GM19025 (cell line): Measurements from ENCODE around the gene TUNAR.

ENCODE experiments used
- ATAC-seq: cut with Tn5 transposase; IDR thresholded peaks from one replicate; pipeline ENCODE4 v1.9.1; 2021; ENCODE audit warnings: mild to moderate bottlenecking, low read depth, moderate library complexity; ENCODE audit not compliant: unreplicated experiment

The TUNAR gene

DNA sequence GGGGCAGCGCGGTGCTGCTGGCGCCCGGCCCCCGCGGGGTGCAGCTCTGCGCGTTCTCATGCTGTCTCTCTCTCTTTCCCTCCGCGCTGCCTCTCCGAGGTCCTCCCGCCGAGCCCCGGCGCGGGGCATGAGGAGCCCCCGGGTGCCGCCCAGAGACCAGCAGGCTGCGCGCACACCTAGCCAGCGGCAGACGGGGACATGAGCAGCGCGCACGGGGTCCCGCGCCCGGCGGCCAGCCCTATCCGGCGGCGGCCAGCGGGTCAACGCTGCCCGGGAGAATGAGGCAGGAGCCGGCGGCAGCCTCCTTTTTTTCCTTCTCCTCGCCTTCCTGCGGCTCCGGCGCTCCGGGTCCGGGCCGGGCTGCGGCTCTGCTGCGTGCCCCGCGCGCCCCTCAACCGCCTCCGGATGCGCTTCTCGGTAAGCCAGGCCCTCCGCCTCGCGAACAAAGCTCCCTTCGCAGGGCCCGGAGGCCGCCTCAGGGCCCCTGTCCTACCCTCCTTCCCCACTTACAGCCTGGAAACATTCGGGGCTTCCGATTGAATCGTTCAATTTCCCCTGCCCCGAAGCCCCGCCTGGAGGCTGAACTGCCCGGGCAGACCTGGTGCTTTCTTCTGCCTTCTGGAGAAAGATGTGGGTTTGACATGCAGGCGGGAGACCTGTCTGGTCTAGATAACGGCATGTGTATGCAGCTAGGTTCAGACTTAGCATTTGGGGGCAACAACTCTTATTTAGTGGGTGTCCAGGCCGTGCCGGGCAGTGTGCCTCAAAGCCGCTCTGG, at the start of gene TUNAR:
Gene TUNAR (plus strand): TSS at position 72 of the 778 bp plus-strand sequence.
- no peak for ATAC-seq

DNA sequence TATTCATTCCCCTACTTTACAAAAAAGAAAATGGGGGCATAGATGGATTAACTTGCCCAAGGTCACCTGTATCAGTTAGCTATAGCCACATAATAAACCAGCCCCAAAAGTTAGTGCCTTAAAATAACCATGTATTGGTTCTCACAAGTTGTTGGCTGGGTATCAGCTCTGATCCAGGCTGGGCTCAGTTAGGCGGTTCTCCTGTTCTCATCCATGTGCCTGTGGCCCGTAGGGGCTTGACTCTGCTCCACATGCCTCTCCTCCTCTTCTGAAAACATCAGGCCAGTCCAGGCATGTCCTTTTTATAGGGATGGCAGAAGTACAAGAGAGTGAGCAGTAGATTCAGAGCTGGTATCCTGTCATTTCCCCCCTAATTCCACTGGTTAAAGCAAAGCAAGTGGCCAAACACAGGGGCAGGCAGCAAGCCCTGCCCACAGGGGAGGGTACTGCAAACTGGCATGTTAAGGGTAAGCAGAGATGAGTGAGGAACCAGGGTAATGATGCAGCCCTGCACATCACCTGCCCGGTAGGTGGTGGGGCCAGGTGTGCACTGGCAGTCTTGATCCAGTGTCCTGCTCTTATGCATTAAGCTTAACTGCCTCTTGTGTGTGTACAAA, 47.9 kb upstream of the TUNAR start:
- ATAC-seq = no peak

DNA sequence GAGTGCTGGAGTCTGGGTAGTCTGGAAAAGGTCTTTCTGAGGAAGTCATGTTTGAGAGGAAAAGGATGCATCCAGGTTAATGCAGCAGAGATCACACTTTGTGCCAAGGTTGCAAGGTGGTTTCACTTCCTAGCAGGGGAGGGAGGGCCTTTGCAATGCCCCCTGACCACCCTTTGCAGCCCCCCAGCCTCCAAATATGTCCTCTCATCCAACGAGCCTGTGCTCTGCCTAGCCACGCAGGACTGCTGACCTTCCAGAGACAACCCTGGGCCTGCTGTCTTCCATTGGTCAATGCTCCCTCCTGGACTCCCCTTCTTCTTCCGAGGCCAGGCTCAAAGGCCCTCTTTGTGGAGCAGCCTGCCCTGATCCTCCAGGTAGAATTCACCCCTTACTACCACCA, 47.3 kb upstream of the TUNAR start:
- no peak for ATAC-seq

DNA sequence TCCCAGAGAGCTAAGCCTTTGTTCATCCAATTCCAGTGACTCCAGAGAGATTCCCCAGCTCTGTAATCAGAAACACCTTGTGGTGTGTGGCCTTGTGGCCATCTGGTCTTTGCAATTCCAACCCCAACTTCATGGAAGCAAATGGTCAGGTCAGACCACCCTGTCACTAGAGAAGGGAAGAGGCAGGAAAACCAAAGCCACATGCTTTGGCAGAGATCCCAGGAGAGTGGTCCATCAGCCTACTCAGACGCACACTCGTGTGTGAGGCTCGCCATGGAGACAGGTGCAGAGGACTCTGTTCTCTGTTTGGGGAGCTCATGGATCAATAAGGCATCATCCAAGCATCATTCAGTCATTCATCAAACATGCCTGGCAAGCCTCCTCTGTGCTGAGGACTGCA, 46.2 kb upstream of the TUNAR start:
- ATAC-seq = no peak

DNA sequence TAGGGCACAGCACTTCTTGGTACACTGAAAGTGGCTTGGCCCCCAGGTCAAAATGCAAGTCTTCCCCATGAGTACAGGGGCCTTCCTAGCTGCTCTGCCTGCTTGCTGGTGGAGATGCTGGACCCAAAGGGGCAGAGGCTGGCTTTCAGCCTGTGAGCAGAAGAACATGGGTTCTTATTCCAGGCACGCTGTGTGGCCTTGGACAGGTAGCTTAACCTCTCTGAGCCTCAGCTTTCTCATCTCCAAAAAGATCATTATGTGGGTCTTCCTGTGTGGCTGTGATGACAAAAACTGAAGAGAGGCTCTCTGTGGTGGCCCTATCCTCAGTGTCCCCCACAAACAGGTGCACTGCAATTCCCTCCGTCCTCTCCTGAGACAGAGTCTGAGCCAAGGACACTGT, 45.6 kb upstream of the TUNAR start:
- ATAC-seq = no peak

DNA sequence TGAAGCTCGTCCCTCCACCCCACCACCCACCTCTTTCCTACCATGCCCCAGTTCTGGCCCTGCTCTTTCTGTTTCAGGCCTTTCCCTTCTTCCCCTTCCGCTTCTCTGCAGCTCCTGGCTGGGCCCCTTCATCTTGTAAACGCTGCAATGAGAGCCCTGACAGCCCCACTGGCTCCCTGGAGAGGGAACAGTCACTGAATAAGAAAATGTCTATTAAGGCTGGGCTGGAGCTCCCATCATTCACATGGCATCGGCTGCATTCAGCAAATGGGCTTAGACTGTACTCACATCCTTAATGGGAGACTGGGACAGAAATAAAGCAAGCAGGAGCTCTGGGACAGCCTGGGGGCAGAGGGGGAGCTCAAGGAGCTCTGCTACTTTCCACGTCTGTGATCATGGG, 45.2 kb upstream of the TUNAR start:
- no peak for ATAC-seq

DNA sequence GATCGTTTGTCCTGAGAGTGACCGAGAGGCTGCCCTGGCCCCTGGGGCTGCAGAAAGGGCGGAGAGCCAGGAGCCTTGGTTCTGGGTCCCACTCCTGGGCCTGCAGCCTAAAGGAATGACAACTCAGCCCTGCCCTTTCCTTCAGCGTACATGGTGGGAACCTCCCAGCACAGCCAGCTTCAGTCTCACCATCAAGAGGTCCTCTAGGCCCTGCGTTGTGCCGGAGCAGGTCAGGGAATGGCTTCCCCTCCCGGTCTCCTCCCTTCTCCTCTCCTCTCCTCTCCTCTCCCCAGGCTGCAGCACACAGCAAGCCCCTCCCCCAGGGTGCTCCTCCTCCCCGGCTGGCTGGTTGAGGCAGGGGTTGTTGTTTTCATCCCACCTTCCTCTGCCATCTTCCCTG, 44.6 kb upstream of the TUNAR start:
- no peak for ATAC-seq

DNA sequence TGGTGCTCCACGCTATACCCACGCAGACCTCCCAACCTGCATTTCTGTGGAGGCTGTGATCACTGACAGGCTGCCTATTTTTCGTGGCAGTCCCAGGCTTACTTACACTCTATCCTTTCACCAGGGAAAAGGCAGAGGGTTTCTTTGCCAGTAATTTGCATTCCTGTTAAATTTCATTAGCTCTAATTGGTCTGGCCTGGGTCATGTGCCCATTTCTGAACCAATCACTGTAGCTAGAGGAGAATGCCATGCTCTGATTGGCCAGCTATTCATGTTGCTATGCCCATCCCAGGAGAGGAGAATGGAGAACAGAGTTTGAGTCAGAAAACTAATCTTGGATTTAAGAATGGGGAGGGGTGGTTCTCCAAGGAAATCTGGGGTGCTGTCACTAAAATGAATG, 43.2 kb upstream of the TUNAR start:
- no peak for ATAC-seq

DNA sequence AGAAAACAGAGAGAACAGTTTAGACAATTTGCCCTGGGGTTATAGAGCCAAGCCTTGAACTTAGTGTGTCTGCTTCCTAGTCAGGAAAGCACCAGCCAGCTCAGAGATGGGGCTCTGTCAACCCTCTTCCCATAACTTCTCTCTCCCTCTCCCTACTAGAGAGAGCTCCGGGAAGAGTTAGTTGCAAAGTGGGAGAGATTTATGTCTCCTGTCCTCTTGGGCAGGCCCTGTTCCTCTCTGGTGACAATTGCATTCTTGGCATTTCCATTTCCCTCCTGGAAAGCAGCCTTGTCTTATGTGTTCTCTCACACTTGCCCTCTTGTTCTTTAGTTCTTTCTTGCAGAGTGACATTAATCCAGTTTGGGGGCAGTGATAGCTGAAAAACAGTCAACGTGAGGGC, 42.1 kb upstream of the TUNAR start:
- no peak for ATAC-seq

DNA sequence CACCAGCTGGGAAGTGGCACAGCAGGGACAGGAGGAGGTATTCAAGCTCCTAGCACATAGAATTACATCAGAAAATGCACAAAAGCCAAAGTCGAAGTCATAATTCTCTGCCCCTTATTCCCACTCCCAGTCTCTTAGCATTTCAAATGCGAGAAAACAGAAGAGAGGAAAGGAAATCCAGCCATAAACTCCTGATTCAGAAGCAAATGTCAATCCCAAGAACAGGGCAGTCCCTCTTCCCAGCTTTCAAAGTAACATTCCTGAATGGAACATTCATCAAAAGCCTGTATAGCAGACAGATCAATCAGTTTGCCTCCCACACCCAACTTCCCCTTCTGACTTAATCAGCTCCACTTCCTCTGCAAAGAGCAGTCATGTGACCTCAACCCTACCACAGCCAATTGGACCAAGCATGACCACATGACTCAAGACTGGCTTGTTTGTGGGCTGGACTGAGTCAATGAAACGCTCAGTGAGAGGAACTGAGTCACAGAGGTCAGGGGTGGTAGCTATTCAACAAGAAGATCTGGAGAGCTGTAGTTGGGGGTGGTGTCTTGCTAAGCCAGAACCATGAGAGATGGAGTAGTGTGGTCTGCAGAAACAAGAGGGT, 41.4 kb upstream of the TUNAR start:
- no peak for ATAC-seq

DNA sequence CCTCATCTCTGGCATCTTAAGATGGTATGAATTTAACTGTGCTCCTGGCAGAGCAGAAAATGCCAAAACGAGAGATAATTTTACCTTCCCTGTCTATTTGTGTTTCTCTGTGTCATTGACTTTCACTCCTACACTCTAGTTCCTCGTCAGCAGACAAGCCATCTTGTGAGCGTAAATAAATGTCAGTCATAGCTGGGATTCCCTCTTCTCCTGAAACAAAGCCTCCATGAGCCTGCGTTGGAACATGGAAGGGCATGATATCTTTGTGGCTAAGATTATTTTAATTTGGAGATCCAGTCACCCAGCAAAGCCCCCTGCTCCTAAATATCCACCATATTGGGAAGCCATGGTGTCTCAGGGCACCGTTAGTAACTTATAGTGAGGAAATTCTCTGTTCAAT, 37.8 kb upstream of the TUNAR start:
- no peak for ATAC-seq

DNA sequence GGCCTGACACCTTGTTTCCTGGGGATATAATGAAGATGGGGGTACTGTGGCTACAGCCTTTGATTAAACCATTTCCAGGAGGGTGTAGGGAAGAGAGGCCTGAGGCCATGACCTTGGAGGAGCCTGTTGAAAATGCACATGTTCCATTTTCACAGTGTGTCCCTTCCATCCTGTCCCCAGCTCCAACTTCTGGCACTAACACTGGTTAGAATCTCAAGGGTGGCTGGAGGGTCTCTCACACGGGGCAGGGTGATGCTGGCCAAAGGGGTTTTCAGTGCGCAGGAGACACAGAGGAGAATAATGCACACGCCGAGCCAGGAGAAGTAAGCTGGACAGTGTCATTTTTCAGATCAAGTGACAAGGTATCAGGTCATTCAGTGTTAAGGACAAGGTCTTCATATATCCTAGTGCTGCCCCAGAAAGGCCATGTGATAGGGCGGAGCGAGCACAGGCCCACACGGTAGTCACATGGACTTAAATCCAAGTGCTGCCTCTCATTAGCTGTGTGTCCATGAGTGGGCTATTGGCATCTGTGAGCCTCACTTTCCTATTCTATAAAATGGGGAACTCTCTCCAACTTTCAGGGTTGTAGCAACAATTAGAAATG, 36.4 kb upstream of the TUNAR start:
- ATAC-seq = no peak

DNA sequence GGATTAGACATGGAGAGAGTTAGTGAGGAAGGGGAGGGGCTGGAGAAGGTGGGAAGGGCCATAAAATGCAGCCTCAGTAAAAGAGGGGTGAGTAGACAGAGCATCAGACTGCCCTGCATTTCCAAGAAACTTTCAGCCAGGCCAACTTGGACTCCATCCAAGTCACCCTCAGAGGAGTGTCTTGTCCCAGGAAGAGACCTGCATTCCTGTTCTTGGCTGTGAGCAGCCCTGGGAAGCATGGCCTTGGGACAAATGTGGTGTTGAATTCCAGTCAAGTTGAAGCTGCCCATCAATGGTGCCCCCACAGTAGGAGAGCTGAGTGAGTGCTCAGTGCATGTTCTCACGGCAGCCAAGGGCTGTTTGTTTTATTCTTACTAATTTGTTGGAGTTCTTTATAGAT, 35.0 kb upstream of the TUNAR start:
- ATAC-seq = no peak

DNA sequence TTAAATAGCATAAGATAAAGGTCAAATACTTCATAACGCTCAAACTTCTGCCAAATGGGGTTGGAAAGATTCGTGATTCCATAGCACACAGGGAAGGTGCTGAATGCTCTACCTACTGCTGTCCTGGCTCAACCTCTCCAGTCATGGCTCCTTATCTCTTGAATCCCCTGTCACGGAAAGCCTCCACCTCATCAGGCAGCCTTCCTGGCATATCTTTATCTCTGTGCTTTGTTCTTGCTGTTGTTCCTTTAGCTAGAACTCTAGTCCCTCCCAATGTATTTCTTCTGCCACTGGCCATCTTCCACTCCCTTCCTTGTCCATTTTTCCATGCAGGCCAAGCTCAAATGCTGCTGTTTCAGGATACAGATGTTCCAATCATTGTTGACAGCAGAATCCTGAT, 26.9 kb upstream of the TUNAR start:
- no peak for ATAC-seq

DNA sequence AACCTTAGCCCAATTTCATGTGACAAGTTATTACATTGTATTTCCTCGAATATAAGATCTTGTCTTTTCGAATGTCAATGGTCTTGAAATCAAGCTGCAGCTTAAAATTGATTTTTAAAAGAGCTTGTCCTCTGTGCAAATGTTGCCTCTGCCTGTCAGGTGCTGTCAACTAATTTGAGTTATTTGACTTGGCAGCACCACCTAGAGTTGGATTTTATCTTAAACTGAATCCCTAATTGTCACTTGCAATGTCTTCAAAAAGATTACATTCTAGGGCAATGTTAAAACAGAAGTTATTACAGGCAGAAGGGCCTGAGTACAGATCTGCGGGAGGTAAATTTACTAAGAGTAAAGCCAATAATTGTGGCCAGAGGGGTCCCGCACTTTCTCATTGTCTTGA, 26.2 kb upstream of the TUNAR start:
- no peak for ATAC-seq

DNA sequence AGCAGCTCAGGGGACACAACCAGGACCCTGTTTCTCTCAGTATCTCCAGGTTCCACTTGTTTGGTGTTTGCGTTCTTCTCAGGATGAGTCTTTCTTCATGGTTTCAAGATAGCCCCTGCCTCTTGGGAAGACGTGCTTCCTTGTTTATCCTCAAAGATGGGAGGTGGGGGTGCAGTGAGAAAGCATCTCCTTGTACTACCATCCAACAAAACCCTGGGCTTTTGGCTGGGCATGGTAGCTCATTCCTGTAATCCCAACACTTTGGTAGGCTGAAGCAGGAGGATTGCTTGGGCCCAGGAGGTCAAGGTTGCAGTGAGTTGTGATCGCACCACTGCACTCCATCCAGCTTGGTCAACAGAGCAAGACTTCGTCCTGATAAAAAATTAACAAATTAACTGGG, 21.0 kb upstream of the TUNAR start:
- no peak for ATAC-seq

DNA sequence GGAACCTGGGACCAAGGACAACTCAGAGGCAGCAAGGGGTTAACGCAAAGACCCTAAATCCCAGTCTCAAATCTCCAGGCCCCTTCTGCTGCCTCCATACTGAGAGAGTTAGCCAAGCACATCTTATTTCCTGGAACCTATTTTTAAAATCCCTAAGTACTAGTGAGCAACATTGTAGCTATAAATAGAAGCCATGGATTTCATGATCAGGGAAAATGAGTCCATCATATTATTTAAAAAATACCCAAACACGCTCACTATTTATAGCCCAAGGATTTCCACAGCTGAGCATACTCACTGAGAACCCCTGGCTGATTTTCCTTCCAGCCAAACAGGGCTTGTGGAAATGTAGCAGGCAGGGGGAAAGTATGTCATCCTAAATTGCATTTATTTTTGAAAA, 19.4 kb upstream of the TUNAR start:
- ATAC-seq = no peak

DNA sequence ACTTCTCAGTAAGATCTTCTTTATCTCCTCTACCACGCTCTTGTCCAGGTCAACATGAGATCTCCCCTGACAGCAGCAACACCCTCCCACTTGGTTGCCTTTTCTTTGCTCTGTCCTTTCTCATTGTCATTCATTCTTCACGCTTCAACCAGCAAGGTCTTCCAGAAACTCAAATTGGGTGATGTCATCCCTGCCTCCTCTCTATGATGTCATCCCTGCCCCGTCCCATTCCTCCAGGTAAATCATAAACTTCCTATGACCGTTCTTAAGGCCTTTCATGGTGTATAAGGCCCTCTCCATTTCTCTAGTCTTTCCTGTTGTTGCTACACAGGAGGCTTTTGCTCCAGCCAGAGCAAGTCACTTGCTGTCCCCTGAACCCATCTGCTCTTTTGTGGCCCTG, 17.7 kb upstream of the TUNAR start:
- ATAC-seq = no peak

DNA sequence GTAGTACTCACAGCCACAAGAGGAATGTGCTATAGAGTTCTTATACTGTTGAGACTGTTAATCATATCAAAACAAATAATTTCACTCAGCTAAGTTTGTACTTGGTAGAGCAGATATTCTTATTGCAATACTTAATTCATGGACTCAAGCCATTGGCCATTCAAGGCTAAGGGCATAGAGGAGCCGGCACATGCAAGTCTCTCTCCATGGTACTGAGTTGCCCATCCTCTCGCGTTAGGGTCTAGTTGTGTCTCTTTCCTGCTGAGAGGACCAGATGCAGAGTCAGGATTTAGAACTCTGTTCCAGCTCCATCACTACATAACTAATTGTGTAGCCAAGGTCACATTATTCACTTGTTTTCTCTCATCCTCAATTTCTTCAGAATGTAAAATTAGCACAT, 14.4 kb upstream of the TUNAR start:
- no peak for ATAC-seq

DNA sequence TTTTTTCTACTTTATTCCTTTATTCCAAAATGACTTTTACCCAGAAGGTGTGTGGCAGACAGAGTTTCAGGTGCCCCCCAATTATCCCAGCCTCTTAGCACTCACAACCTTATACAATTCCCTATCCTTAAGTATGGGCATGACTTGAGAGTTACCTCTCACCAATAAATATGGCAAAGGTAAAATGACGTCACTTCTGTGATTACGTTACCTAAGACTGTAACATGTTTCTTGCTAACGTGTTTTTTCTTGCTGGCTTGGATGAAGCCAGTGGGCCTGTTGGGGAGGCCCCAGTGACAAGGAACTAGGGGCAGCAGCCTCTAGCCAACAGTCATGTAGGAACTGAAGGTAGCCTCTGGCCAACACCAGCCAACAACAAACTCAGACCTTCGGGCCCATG, 13.3 kb upstream of the TUNAR start:
- ATAC-seq = no peak

DNA sequence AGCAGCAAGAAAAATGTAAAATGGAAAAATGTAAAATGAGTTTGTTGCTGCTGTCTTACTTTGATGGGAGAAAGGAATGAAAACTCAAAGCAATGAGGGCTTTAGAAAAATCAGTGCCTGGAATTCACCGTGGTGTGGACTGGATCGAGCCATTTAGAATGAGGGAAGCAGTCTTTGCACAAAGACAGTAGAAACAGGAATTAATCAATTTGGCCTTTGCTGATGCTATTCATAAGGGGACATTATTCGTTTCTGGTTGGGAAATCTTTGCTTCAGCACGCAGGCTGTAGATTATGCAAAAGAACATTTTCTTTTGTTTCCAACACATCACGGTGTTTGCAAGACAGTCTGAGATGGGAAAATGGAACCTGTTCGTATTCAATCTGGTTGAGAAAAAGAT, 6.9 kb upstream of the TUNAR start:
- no peak for ATAC-seq

DNA sequence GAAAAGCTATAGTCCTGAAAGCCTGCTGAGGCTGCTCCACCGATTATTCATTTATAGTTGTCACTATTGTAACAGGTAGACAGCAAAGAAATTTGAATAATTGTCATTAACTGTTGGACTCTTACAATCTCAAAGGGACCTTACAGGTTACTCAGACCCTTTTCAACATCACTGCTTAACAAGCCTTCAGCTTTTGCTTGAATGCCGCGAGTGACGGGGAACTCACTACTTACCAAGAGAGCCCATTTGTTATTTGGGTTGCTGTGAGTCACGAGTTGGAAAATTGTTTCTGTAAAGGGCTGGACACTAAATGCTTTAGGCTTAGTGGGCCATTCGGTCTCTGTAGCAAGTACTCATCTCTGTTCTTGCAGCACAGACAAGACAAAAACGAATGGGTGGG, 5.9 kb upstream of the TUNAR start:
- ATAC-seq = no peak
